SK-N-SH (cell line): ENCODE measurements around the gene GRM8. TPM values are rescaled to one million over a fixed set of nuclear protein-coding genes. Genes with fewer than 3 reads are reported as not detected.

Experiments
- CTCF ChIA-PET: fragments of 300-600, 350-600 bp; formaldehyde crosslinking; extraction: SDS; loops from one replicate; lab custom pipeline; 2021; lab: Yijun Ruan, JAX
- POLR2A ChIA-PET: fragments of 350-600 bp; sonication (Branson Sonifier 250); formaldehyde crosslinking; extraction: SDS; loops from one replicate; lab custom pipeline; 2020; ENCODE audit warnings: antibody characterized with exemption, inconsistent platforms; lab: Yijun Ruan, JAX
- DNase-seq: peaks from one replicate; pipeline ENCODE4 v3.0.0; 2012
- H2AFZ ChIP-seq: fragments of 200-600 bp; sonication (generic); 2 replicates; pipeline ENCODE4 v1.8.1; 2016; ENCODE audit warnings: antibody characterized with exemption, mild to moderate bottlenecking, low read depth
- H3F3A ChIP-seq: fragments of 200-600 bp; sonication (generic); replicated peaks from 2 replicates; pipeline ENCODE3; 2016; ENCODE audit warnings: antibody characterized with exemption, mild to moderate bottlenecking; ENCODE audit not compliant: insufficient read depth
- H3K27ac ChIP-seq, 2 experiments: fragments of 200-500 bp in 1 of 2; fragments of 200-600 bp in 1 of 2; sonication (Bioruptor generic) in 1 of 2; sonication (generic), shearing (Covaris generic) in 1 of 2; 2 replicates each; pipeline versions ENCODE4 v1.5.1 to v1.6.1; 2014 to 2016; ENCODE audit warnings: low read depth in 2 of 2, inconsistent platforms in 1 of 2, low read length in 1 of 2, mild to moderate bottlenecking in 1 of 2, mixed read lengths in 1 of 2
- H3K27me3 ChIP-seq: fragments of 200-600 bp; sonication (generic), shearing (Covaris generic); 2 replicates; pipeline ENCODE4 v1.6.1; 2016; ENCODE audit warnings: mixed run types; ENCODE audit not compliant: insufficient read depth
- H3K36me3 ChIP-seq, 2 experiments: fragments of 200-500 bp in 1 of 2; fragments of 200-600 bp in 1 of 2; sonication (Bioruptor generic) in 1 of 2; sonication (generic) in 1 of 2; replicated peaks in 1 of 2; 2 replicates each; pipeline versions ENCODE3 to v1.5.1; 2014 to 2016; ENCODE audit warnings: low read length in 1 of 2, mild to moderate bottlenecking in 1 of 2; ENCODE audit not compliant: insufficient read depth in 2 of 2, control insufficient read depth in 1 of 2
- H3K4me1 ChIP-seq, 2 experiments: fragments of 200-500 bp in 1 of 2; fragments of 200-600 bp in 1 of 2; sonication (Bioruptor generic) in 1 of 2; sonication (generic), shearing (Covaris generic) in 1 of 2; 2 replicates each; pipeline versions ENCODE4 v1.5.1 to v1.6.1; 2014 to 2016; ENCODE audit warnings: low read depth in 1 of 2, low read length in 1 of 2, mixed run types in 1 of 2; ENCODE audit not compliant: insufficient read depth in 2 of 2, control insufficient read depth in 1 of 2
- H3K4me2 ChIP-seq: fragments of 200-600 bp; sonication (generic), shearing (Covaris generic); 2 replicates; pipeline ENCODE4 v1.6.1; 2017; ENCODE audit warnings: mixed run types
- H3K4me3 ChIP-seq, 2 experiments: fragments of 200-500 bp in 1 of 2; fragments of 200-600 bp in 1 of 2; sonication (Bioruptor generic) in 1 of 2; sonication (generic), shearing (Covaris generic) in 1 of 2; 2 replicates each; pipeline versions ENCODE4 v1.5.1 to v1.8.1; 2014 to 2016; ENCODE audit warnings: low read depth in 2 of 2, inconsistent platforms in 1 of 2, low read length in 1 of 2, mild to moderate bottlenecking in 1 of 2, mixed read lengths in 1 of 2, moderate library complexity in 1 of 2
- H3K79me2 ChIP-seq: fragments of 200-600 bp; sonication (generic); 2 replicates; pipeline ENCODE4 v1.8.1; 2017; ENCODE audit warnings: mild to moderate bottlenecking; ENCODE audit not compliant: insufficient read depth
- H3K9ac ChIP-seq: fragments of 200-600 bp; sonication (generic); 2 replicates; pipeline ENCODE4 v1.6.1; 2017; ENCODE audit warnings: mixed run types
- H3K9me2 ChIP-seq: fragments of 200-600 bp; sonication (generic); 2 replicates; pipeline ENCODE4 v1.6.1; 2017; ENCODE audit warnings: mixed run types
- H3K9me3 ChIP-seq: fragments of 200-600 bp; sonication (generic); 2 replicates; pipeline ENCODE4 v1.6.1; 2017; ENCODE audit warnings: mixed run types, mild to moderate bottlenecking, moderate library complexity
- H4K20me1 ChIP-seq: fragments of 200-600 bp; sonication (generic); 2 replicates; pipeline ENCODE4 v1.6.1; 2017; ENCODE audit warnings: mild to moderate bottlenecking, mixed run types; ENCODE audit not compliant: insufficient read depth
- CTCF ChIP-seq: fragments of 200-600 bp; sonication (generic); IDR thresholded peaks from 2 replicates; pipeline ENCODE4 v1.6.1; 2017; ENCODE audit warnings: antibody characterized with exemption, mild to moderate bottlenecking, moderate library complexity
- ELF1 ChIP-seq: IDR thresholded peaks from 2 replicates; pipeline ENCODE4 v1.4.0; 2012
- EZH2phosphoT487 ChIP-seq: fragments of 200-600 bp; sonication (generic); IDR thresholded peaks from 2 replicates; pipeline ENCODE4 v1.6.1; 2017; ENCODE audit warnings: low read depth, mixed run types, mild to moderate bottlenecking, antibody characterized with exemption, moderate library complexity, borderline replicate concordance
- FOXJ3 ChIP-seq: sonication (generic); formaldehyde crosslinking; IDR thresholded peaks from 2 replicates; pipeline ENCODE4 v1.5.1; 2020; ENCODE audit warnings: mild to moderate bottlenecking, missing genetic modification reagents
- FOXM1 ChIP-seq: IDR thresholded peaks from 2 replicates; pipeline ENCODE4 v1.4.0; 2012; ENCODE audit warnings: low read depth, mild to moderate bottlenecking
- GATA2 ChIP-seq: sonication (generic); formaldehyde crosslinking; IDR thresholded peaks from 2 replicates; pipeline ENCODE4 v1.5.0; 2020; ENCODE audit warnings: mild to moderate bottlenecking, missing genetic modification reagents
- MAX ChIP-seq: IDR thresholded peaks from 2 replicates; pipeline ENCODE4 v1.4.0; 2012; ENCODE audit warnings: low read depth
- MEF2A ChIP-seq: IDR thresholded peaks from 2 replicates; pipeline ENCODE4 v1.4.0; 2012; ENCODE audit warnings: low read depth, borderline replicate concordance
- MXI1 ChIP-seq: IDR thresholded peaks from 2 replicates; pipeline ENCODE4 v1.6.1; 2012; ENCODE audit warnings: mild to moderate bottlenecking, low read depth, low read length, improper control_type of control experiment
- NFIC ChIP-seq: IDR thresholded peaks from 2 replicates; pipeline ENCODE4 v1.4.0; 2012; ENCODE audit warnings: borderline replicate concordance
- NRF1 ChIP-seq: IDR thresholded peaks from 2 replicates; pipeline ENCODE4 v1.6.1; 2012; ENCODE audit warnings: low read depth, mild to moderate bottlenecking, low read length
- POLR2AphosphoS5 ChIP-seq: IDR thresholded peaks from 2 replicates; pipeline ENCODE4 v1.6.1; 2012; ENCODE audit warnings: low read depth, low read length
- RCOR1 ChIP-seq: fragments of 150-350 bp; IDR thresholded peaks from 2 replicates; pipeline ENCODE4 v1.6.1; 2017; ENCODE audit warnings: antibody characterized with exemption, low read length
- RXRA ChIP-seq: IDR thresholded peaks from 2 replicates; pipeline ENCODE4 v1.4.0; 2012; ENCODE audit warnings: low read depth, mild to moderate bottlenecking, borderline replicate concordance
- SIN3A ChIP-seq: IDR thresholded peaks from 2 replicates; pipeline ENCODE4 v1.6.1; 2012; ENCODE audit warnings: low read depth, mild to moderate bottlenecking, low read length, moderate library complexity, borderline replicate concordance
- SMC3 ChIP-seq: IDR thresholded peaks from 2 replicates; pipeline ENCODE4 v1.6.1; 2012; ENCODE audit warnings: low read depth, low read length, improper control_type of control experiment
- TAF1 ChIP-seq: IDR thresholded peaks from 2 replicates; pipeline ENCODE4 v1.6.1; 2012; ENCODE audit warnings: low read depth, mild to moderate bottlenecking, low read length, moderate library complexity, borderline replicate concordance
- TCF12 ChIP-seq: IDR thresholded peaks from 2 replicates; pipeline ENCODE4 v1.4.0; 2012
- TEAD4 ChIP-seq: IDR thresholded peaks from 2 replicates; pipeline ENCODE4 v1.4.0; 2012; ENCODE audit warnings: mild to moderate bottlenecking, borderline replicate concordance; ENCODE audit not compliant: insufficient read depth
- USF1 ChIP-seq: IDR thresholded peaks from 2 replicates; pipeline ENCODE4 v1.4.0; 2012; ENCODE audit warnings: low read depth, borderline replicate concordance
- USF2 ChIP-seq: fragments of 150-350 bp; IDR thresholded peaks from 2 replicates; pipeline ENCODE4 v1.6.1; 2017; ENCODE audit warnings: antibody characterized with exemption, low read length, low read depth, borderline replicate concordance
- YY1 ChIP-seq: IDR thresholded peaks from 2 replicates; pipeline ENCODE4 v1.4.0; 2012; ENCODE audit warnings: low read depth, mild to moderate bottlenecking
- WGBS: methylation state at CpG from one replicate; pipeline ENCODE4 v1.1.6; 2017; ENCODE audit warnings: low lambda C conversion rate; 5-methylcytosine and 5-hydroxymethylcytosine counted together
- polyA plus RNA-seq, 3 experiments: library from polyadenylated mRNA; depleted of rRNA; stranded (reverse); fragments of >200 nt; gene quantifications; 2 replicates each; pipeline ENCODE4 v1.2.3, GENCODE V29; 2012

Gene GRM8
- polyA plus RNA-seq, 1 of the 3 experiments (the other 2 are of a cell fraction) = 0.10 TPM

- CTCF ChIA-PET = interaction anchor here (1.2 kb wide), 1 partner anchor 18 kb away, joined by 3 read pairs; no protein-coding TSS in a partner anchor
- H3K9me2 ChIP-seq = no peaks in the 10 kb centered on the region
- no peak overlapping the region for H3K27ac ChIP-seq
- no peak overlapping the region for H3K4me2 ChIP-seq
- H3F3A ChIP-seq = no peaks in the 10 kb centered on the region
- H2AFZ ChIP-seq = no peak overlapping the region
- no peaks in the 10 kb centered on the region for H3K9me3 ChIP-seq
- H4K20me1 ChIP-seq = no peaks in the 10 kb centered on the region
- H3K9ac ChIP-seq = no peak overlapping the region
- no peak overlapping the region for H3K4me3 ChIP-seq
- no peaks in the 10 kb centered on the region for H3K27me3 ChIP-seq
- TF ChIP-seq CTCF (no peak), USF2 (no peak), NRF1 (no peak), SMC3 (no peak), YY1 (no peak), POLR2AphosphoS5 (no peak), FOXJ3 (no peak), RCOR1 (no peak), MXI1 (no peak), TAF1 (no peak), FOXM1 (no peak), TCF12 (no peak), TEAD4 (no peak)
- WGBS = 45% methylated on average over 4 of the region's 4 CpGs
- no peak for DNase-seq
- no peaks in the 10 kb centered on the region for H3K36me3 ChIP-seq
- POLR2A ChIA-PET = no interaction called here
- no peaks in the 10 kb centered on the region for H3K4me1 ChIP-seq
- H3K79me2 ChIP-seq = no peaks in the 10 kb centered on the region
Observed at GRCh38 chr7:126662856-126663255, 589.9 kb downstream of the GRM8 start.

GRCh38 chr7:126659124-126659523, 593.6 kb downstream of the GRM8 start:
- Histone ChIP-seq H3K4me1 (no peaks in the 10 kb centered on the region), H4K20me1 (no peaks in the 10 kb centered on the region), H2AFZ (no peak overlapping the region), H3K4me2 (no peak overlapping the region), H3K9ac (no peak overlapping the region), H3K36me3 (no peaks in the 10 kb centered on the region), H3K9me2 (no peaks in the 10 kb centered on the region), H3K27me3 (no peaks in the 10 kb centered on the region), H3K27ac (no peak overlapping the region), H3K4me3 (no peak overlapping the region), H3K9me3 (no peaks in the 10 kb centered on the region), H3K79me2 (no peaks in the 10 kb centered on the region), H3F3A (no peaks in the 10 kb centered on the region)
- 46% methylated on average over 3 of the region's 3 CpGs for WGBS
- ChIA-PET POLR2A (no interaction called here), CTCF (interaction anchor here (1.0 kb wide), 1 partner anchor 64 kb away, joined by 3 read pairs; no protein-coding TSS in a partner anchor)
- TF ChIP-seq RXRA = no peak
- TF ChIP-seq SIN3A = no peak
- TF ChIP-seq TEAD4 = no peak
- TF ChIP-seq EZH2phosphoT487 = no peak
- TF ChIP-seq MEF2A = no peak
- no peak for TF ChIP-seq MAX
- TF ChIP-seq USF1 = no peak
- TF ChIP-seq NFIC = no peak
- no peak for TF ChIP-seq ELF1
- no peak for TF ChIP-seq TCF12
- no peak for TF ChIP-seq POLR2AphosphoS5
- no peak for TF ChIP-seq RCOR1
- TF ChIP-seq GATA2 (CRISPR knock-in tag) = no peak
- no peak for TF ChIP-seq SMC3
- DNase-seq = no peak
